ENCODE data around the gene HNRNPH1. TPM values are rescaled to one million over a fixed set of nuclear protein-coding genes. Genes with fewer than 3 reads are reported as not detected.

Gene HNRNPH1
- total RNA-seq, 1 donor from 2014 or later, result 673 TPM

DNA sequence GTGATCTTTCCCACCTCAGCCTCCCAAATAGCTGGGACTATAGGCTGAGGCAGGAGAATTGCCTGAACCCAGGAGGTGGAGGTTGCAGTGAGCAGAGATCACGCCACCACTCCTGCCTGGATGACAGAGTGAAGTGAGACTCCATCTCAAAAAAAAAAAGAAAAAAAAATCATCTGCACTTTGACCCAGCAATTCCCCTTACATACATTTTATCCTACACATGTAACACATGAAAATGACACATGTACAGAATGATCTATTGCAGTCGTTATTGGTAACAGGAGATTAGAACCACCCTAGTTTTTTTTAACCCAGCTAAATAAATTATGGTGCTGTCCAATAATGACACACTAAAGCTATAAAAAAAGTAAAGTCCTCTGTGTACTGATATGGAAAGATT, 58.9 kb downstream of the HNRNPH1 start:
- ATAC-seq (no peak), DNase-seq (ENCODE audit: low spot score) (no peak)
- intact Hi-C loops (cut with DNase I), result no loop called here

Other genes starting within 250 kb of the HNRNPH1 start
- gene RUFY1, start 73.1 kb downstream of the HNRNPH1 start, total RNA-seq, result 52.1 TPM
- gene CBY3, start 57.4 kb upstream of the HNRNPH1 start, total RNA-seq, result not detected
- 542 TPM for gene CANX, start 75.3 kb upstream of the HNRNPH1 start, total RNA-seq
- gene MAML1, start 109.2 kb upstream of the HNRNPH1 start, total RNA-seq, result 32.5 TPM
- gene LTC4S, start 170.3 kb upstream of the HNRNPH1 start, total RNA-seq, result 21.7 TPM
- gene MGAT4B, start 183.2 kb upstream of the HNRNPH1 start, total RNA-seq, result 71.7 TPM
- gene SQSTM1, start 197.2 kb upstream of the HNRNPH1 start, total RNA-seq, result 365 TPM
- gene MRNIP, start 235.1 kb upstream of the HNRNPH1 start, total RNA-seq, result 54.4 TPM

Data from sciatic nerve (tissue), 2 donors.